Measurements from ENCODE around the gene PNMA6F. TPM values are rescaled to one million over a fixed set of nuclear protein-coding genes. Genes with fewer than 3 reads are reported as not detected.

PNMA6F gene
- total RNA-seq, 2 experiments from 2014 or later: not detected

Other genes with a start within 250 kb of the PNMA6F start
- under 1 TPM in 1 of 2 experiments, not detected in 1; 0.22 TPM for gene PNMA6A, start 249.3 kb downstream of the PNMA6F start, total RNA-seq
- gene MAGEA1, start 142.5 kb downstream of the PNMA6F start, total RNA-seq: not detected
- 10 to 100 TPM; 11.3 to 11.6 TPM for gene ZNF275, start 12.4 kb upstream of the PNMA6F start, total RNA-seq
- not detected for gene PNMA6E, start 79.6 kb upstream of the PNMA6F start, total RNA-seq
- under 1 TPM; 0.19 to 0.24 TPM for gene ZFP92, start 89.7 kb upstream of the PNMA6F start, total RNA-seq
- 1 to 10 TPM; 1.4 to 1.7 TPM for gene TREX2, start 124.3 kb upstream of the PNMA6F start, total RNA-seq
- 10 to 100 TPM; 20.5 to 20.6 TPM for gene HAUS7, start 148.8 kb upstream of the PNMA6F start, total RNA-seq
- not detected for gene BGN, start 173.2 kb upstream of the PNMA6F start, total RNA-seq
- not detected for gene ATP2B3, start 195.9 kb upstream of the PNMA6F start, total RNA-seq

All from CD8-positive, alpha-beta T cell (primary cell).